ENCODE measurements around the gene OR51V1.
"Not testable (repeated sequence)": the region's sequence is repeated elsewhere in the genome, so short reads cannot be mapped to it uniquely, and the experiment has no call there.

DNA sequence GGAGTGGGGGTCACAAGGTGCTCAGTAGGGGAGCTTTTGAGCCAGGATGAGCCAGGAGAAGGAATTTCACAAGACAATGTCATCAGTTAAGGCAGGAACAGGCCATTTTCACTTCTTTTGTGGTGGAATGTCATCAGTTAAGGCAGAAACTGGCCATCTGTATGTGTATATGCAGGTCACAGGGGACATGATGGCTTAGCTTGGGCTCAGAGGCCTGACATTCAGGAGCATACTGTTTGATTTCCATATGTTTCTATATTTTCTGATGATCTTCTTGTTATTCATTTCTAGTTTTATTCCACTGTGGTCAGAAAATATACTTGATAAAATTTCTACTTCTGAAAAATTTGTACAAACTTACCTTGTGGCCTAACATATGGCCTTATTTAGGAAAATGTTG, 34.6 kb downstream of the OR51V1 start:
- not testable (repeated sequence) for TF ChIP-seq EZH2phosphoT487 (IDR thresholded peaks at IDR 0.05; ENCODE audit: insufficient read depth, low read depth); EZH2 (IDR thresholded peaks at IDR 0.05; ENCODE audit: insufficient read depth, poor library complexity, severe bottlenecking)

All from GM23248 (cell line).